Fibroblast of the aortic adventitia (primary cell): Measurements from ENCODE around the gene CHST7. TPM values are rescaled to one million over a fixed set of nuclear protein-coding genes. Genes with fewer than 3 reads are reported as not detected.

Experiments
- DNase-seq: peaks from one replicate; pipeline ENCODE4 v3.0.0-alpha.2; 2010; ENCODE audit warnings: low read depth
- H3K4me3 ChIP-seq: 2 replicates; pipeline ENCODE4 v1.5.1; 2011; ENCODE audit warnings: low read depth, mild to moderate bottlenecking, control low read depth, low read length, moderate library complexity
- CTCF ChIP-seq: IDR thresholded peaks from 2 replicates; pipeline ENCODE4 v1.5.1; 2011; ENCODE audit warnings: mild to moderate bottlenecking, low read length, control low read depth, inconsistent platforms; ENCODE audit not compliant: insufficient read depth
- small RNA-seq: library from RNA; depleted of rRNA; stranded (forward); fragments of <200 nt; gene quantifications from one replicate; pipeline ENCODE3, GENCODE V24; 2012
- total RNA-seq: library from RNA; depleted of rRNA; stranded (reverse); fragments of >200 nt; gene quantifications from 2 replicates; pipeline ENCODE4 v1.2.3, GENCODE V29; 2012; ENCODE audit warnings: low replicate concordance

CHST7 gene
- total RNA-seq, 1 donor: 6.0 TPM

- peak; percentile 33 for DNase-seq
- no peak overlapping the region for H3K4me3 ChIP-seq
Observed at GRCh38 chrX:46642145-46642544, 68.6 kb downstream of the CHST7 start.

DNA sequence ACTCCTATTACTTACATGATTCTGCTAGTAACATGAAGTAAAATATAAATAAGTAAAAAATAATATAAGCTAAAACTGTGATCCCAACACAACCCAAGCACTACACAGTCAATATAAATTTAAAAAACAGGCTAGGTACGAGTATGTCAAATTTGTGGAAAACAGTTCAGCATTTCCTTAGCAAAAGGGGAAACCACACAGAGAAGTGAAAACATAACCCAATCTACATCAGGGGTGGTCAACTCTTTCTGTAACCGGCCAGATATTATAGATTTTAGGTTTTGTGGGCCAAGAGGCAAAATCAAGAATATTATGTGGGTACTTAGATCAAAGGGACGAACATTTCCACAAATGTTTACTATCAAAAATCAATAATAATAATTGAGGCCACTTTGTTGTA lies 70.1 kb downstream of the CHST7 start:
- no peak overlapping the region for H3K4me3 ChIP-seq
- TF ChIP-seq CTCF: no peak
- DNase-seq: no peak

More at GRCh38 chrX:46642145-46642544, 68.6 kb downstream of the CHST7 start:
- peak; percentile 27 for TF ChIP-seq CTCF

- no peak overlapping the region for H3K4me3 ChIP-seq
- TF ChIP-seq CTCF: no peak
- DNase-seq: no peak
Observed at GRCh38 chrX:46645614-46646013, 72.0 kb downstream of the CHST7 start.

DNA sequence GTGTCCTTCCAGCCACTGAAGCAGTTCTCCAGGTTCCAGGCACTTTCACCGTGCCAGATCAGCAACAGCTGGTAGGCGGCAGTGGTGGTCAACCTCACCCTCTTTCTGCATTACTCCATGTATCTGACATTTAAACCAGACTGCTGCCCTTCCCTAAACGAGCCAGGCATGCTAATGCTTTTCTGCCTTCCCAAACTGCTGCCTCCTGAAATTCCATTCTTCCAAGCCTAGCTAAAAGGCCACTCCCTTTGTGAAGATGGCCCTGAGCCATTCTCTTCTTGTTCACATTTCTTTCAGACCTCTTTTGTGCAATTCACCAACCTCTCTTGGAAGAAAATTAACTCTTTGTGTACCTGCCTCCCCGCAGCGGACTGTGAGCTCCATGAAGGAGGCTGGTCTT lies 73.7 kb downstream of the CHST7 start:
- no peak for TF ChIP-seq CTCF
- DNase-seq: peak; percentile 47
- H3K4me3 ChIP-seq: no peak overlapping the region

Small RNA genes within 50 kb of the gene (small RNA-seq; reads per million reads assigned to genes)
- not detected for gene RF00017

Other genes starting within 250 kb of the CHST7 start
- 5.2 and 6.0 TPM in 2 replicates for gene ZNF674, start 28.3 kb upstream of the CHST7 start, total RNA-seq
- 8.0 and 63.2 TPM in 2 replicates for gene SLC9A7, start 185.4 kb downstream of the CHST7 start, total RNA-seq